CD14-positive monocyte (primary cell): ENCODE measurements around the gene SPATS2L. TPM values are rescaled to one million over a fixed set of nuclear protein-coding genes. Genes with fewer than 3 reads are reported as not detected.

Experiments
- DNase-seq, 3 donors: peaks; one replicate each; pipeline ENCODE4 v3.0.0-alpha.2; 2011 to 2022
- H2AFZ ChIP-seq: 2 replicates; pipeline ENCODE4 v1.6.0; 2012; ENCODE audit warnings: mild to moderate bottlenecking, low read depth, low read length, inconsistent platforms; ENCODE audit not compliant: insufficient read depth, poor library complexity, severe bottlenecking
- H3K27ac ChIP-seq, 2 donors: 1 replicate in 1 of 2; 2 replicates in 1 of 2; pipeline ENCODE4 v1.5.1; 2012 to 2013; ENCODE audit warnings: low read length in 2 of 2, control low read depth in 1 of 2, inconsistent platforms in 1 of 2, low read depth in 1 of 2, mild to moderate bottlenecking in 1 of 2
- H3K27me3 ChIP-seq, 2 donors: one replicate each; pipeline versions ENCODE4 v1.6.0 to v1.6.1; 2011 to 2013; ENCODE audit warnings: low read length in 2 of 2; ENCODE audit not compliant: control insufficient read depth in 2 of 2, insufficient read depth in 2 of 2
- H3K36me3 ChIP-seq, 2 donors: replicated peaks in 1 of 2; 1 replicate in 1 of 2; 2 replicates in 1 of 2; pipeline versions ENCODE4 v1.5.1 to v1.6.1; 2012 to 2013; ENCODE audit warnings: low read length in 2 of 2, control low read depth in 1 of 2, inconsistent platforms in 1 of 2, mild to moderate bottlenecking in 1 of 2; ENCODE audit not compliant: insufficient read depth in 2 of 2, control insufficient read depth in 1 of 2
- H3K4me1 ChIP-seq, 2 donors: 1 replicate in 1 of 2; 2 replicates in 1 of 2; pipeline versions ENCODE4 v1.5.1 to v1.6.1; 2012 to 2013; ENCODE audit warnings: low read length in 2 of 2, control low read depth in 1 of 2, inconsistent platforms in 1 of 2, mild to moderate bottlenecking in 1 of 2, moderate library complexity in 1 of 2; ENCODE audit not compliant: insufficient read depth in 2 of 2, control insufficient read depth in 1 of 2
- H3K4me2 ChIP-seq: replicated peaks from 2 replicates; pipeline ENCODE3; 2012; ENCODE audit warnings: low read length, moderate library complexity, mild to moderate bottlenecking; ENCODE audit not compliant: poor library complexity, severe bottlenecking; ENCODE audit errors: extremely low read depth
- H3K4me3 ChIP-seq, 3 experiments: fragments of 200-600 bp in 1 of 3; sonication (generic) in 1 of 3; replicated peaks in 1 of 3; 1 replicate in 2 of 3; 2 replicates in 1 of 3; pipeline ENCODE4 v1.5.1; 2011 to 2013; ENCODE audit warnings: low read length in 3 of 3, mild to moderate bottlenecking in 3 of 3, control low read depth in 2 of 3, low read depth in 2 of 3, inconsistent platforms in 1 of 3, moderate library complexity in 1 of 3
- H3K79me2 ChIP-seq: 2 replicates; pipeline ENCODE4 v1.6.0; 2012; ENCODE audit warnings: mild to moderate bottlenecking, control low read depth, inconsistent platforms, low read length, moderate library complexity; ENCODE audit not compliant: insufficient read depth
- H3K9ac ChIP-seq: 2 replicates; pipeline ENCODE4 v1.6.0; 2017; ENCODE audit warnings: low read length, mild to moderate bottlenecking; ENCODE audit not compliant: insufficient read depth, poor library complexity, severe bottlenecking
- H3K9me3 ChIP-seq, 2 donors: replicated peaks in 1 of 2; 1 replicate in 1 of 2; 2 replicates in 1 of 2; pipeline versions ENCODE4 v1.5.1 to v1.6.1; 2012 to 2013; ENCODE audit warnings: low read length in 2 of 2, control low read depth in 1 of 2; ENCODE audit not compliant: control insufficient read depth in 1 of 2, insufficient read depth in 1 of 2
- H4K20me1 ChIP-seq: 2 replicates; pipeline ENCODE4 v1.6.0; 2012; ENCODE audit warnings: mild to moderate bottlenecking, low read length, control low read depth, moderate library complexity; ENCODE audit not compliant: insufficient read depth
- H3K27ac Mint-ChIP-seq, 7 donors: one replicate each; pipeline ENCODE4 v1.8.0; 2020; ENCODE audit warnings: mild to moderate bottlenecking in 7 of 7, mixed read lengths in 7 of 7, moderate library complexity in 6 of 7, inconsistent platforms in 2 of 7
- H3K27me3 Mint-ChIP-seq, 3 donors: one replicate each; pipeline ENCODE4 v1.8.0; 2021 to 2022; ENCODE audit warnings: low read depth in 3 of 3, mild to moderate bottlenecking in 3 of 3, mixed read lengths in 3 of 3, moderate library complexity in 3 of 3, inconsistent platforms in 1 of 3
- H3K36me3 Mint-ChIP-seq, 2 donors: one replicate each; pipeline ENCODE4 v1.8.0; 2020; ENCODE audit warnings: mixed read lengths in 2 of 2, inconsistent platforms in 1 of 2, mild to moderate bottlenecking in 1 of 2
- H3K4me1 Mint-ChIP-seq: one replicate; pipeline ENCODE4 v1.8.0; 2020; ENCODE audit warnings: mild to moderate bottlenecking, mixed read lengths
- H3K4me3 Mint-ChIP-seq, 2 donors: one replicate each; pipeline ENCODE4 v1.8.0; 2020; ENCODE audit warnings: mild to moderate bottlenecking in 2 of 2, mixed read lengths in 2 of 2, moderate library complexity in 1 of 2
- H3K9me3 Mint-ChIP-seq, 7 donors: one replicate each; pipeline ENCODE4 v1.8.0; 2020 to 2022; ENCODE audit warnings: mixed read lengths in 7 of 7, mild to moderate bottlenecking in 6 of 7, moderate library complexity in 6 of 7, inconsistent platforms in 2 of 7
- CTCF ChIP-seq: fragments of 200-600 bp; IDR thresholded peaks from one replicate; pipeline ENCODE4 v1.8.0; 2022; ENCODE audit warnings: antibody characterized with exemption, mild to moderate bottlenecking
- WGBS: methylation state at CpG from one replicate; pipeline ENCODE4 v1.1.5; 2013; ENCODE audit warnings: missing lambda C conversion rate; ENCODE audit not compliant: insufficient coverage; 5-methylcytosine and 5-hydroxymethylcytosine counted together
- intact Hi-C, 2 donors: fragments of 100-400 bp; cut with micrococcal nuclease; formaldehyde crosslinking; loops; one replicate each; pipeline versions ENCODE4 v1.15.0 to v1.15.1; 2023
- polyA plus RNA-seq, 3 donors: library from polyadenylated mRNA; depleted of rRNA in 1 of 3; unstranded in 2 of 3; stranded (reverse) in 1 of 3; fragments of 300-500 nt in 2 of 3; fragments of >200 nt in 1 of 3; fragmentation: Illumina TruSeq in 2 of 3; gene quantifications; 1 replicate in 2 of 3; 2 replicates in 1 of 3; pipeline ENCODE4 v1.2.3, GENCODE V29; 2012 to 2021

Gene SPATS2L
- polyA plus RNA-seq, 3 donors, result 2.7 to 5.2 (median 3.2) TPM

GRCh38 chr2:200509235-200509611, 202.7 kb downstream of the SPATS2L start:
- H3K79me2 ChIP-seq, result peaks cover 13% of the 10 kb centered on the region
- H3K4me1 Mint-ChIP-seq, result peaks cover 16% of the 10 kb centered on the region
- peak overlapping the region; percentile 78 to 94 (median 88) for H3K27ac Mint-ChIP-seq
- peaks cover 6 to 10% of the 10 kb centered on the region in 2 donors for H3K36me3 Mint-ChIP-seq
- H3K4me2 ChIP-seq, result peak overlapping the region; percentile 79
- WGBS, result 25% methylated on average over 8 of the region's 8 CpGs
- H3K9ac ChIP-seq, result peak overlapping the region; percentile 94
- H3K9me3 Mint-ChIP-seq, result no peaks in the 10 kb centered on the region
- peak in 1 of 3 donors; percentile 6 for DNase-seq
- peaks cover 13 to 17% of the 10 kb centered on the region in 2 donors for H3K4me1 ChIP-seq
- intact Hi-C loops, result no loop called here
- H3K4me3 Mint-ChIP-seq, result peak overlapping the region; percentile 89 to 99
- H3K27me3 ChIP-seq, result peaks cover 0 to 6% of the 10 kb centered on the region in 2 donors
- peak overlapping the region; percentile 15 to 82 for H3K27ac ChIP-seq
- H3K4me3 ChIP-seq, result peak overlapping the region; percentile 70 to 84 (median 84)
- H3K27me3 Mint-ChIP-seq, result no peaks in the 10 kb centered on the region
- TF ChIP-seq CTCF, result no peak
- peaks cover 12 to 21% of the 10 kb centered on the region in 2 donors for H3K36me3 ChIP-seq
- H4K20me1 ChIP-seq, result no peaks in the 10 kb centered on the region
- H2AFZ ChIP-seq, result peak overlapping the region; percentile 98
- no peaks in the 10 kb centered on the region for H3K9me3 ChIP-seq

DNA sequence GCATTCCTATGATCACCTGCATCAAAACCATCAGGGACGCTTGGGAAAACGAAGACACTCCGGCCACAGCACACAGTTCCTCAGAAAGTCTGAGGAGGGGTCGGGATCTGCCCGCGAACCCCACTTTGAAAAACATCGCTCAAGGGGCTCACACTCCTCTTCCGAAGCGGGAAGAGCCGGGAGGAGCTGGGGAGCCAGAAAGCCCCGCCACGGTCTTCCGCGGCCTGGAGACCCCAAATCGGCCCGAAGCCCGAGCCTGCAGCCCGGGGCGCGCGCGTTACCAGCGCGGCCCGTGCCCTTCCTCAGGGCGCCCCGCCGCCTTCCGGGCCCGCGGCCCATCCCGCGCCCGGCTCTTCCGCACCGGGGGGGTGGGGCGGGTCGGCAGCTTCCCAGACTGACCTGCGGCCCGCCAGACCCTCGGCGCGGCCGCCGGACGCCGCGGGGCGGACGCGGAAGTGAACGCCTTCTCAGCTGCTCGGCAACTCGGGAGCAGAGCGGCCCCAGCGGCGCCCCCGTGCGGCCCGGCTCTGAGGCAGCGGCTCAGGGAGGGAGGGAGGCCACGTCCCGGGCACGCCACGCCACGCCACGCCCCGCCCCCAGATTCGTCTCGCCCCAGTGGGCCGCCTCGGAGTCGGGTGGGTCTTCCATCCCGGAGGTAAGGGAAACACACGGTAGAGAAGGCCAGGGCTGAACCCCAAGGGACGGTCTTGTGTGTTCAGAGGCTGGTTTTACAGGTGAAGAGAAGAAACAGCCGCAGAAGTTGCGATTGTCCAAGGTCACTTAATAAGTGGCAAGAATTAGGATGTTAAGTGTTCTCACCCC, 203.3 kb downstream of the SPATS2L start, which contains the start of gene KCTD18:
Gene KCTD18 (minus strand): TSS at position 457 of the 822 bp plus-strand sequence. CDS start 3,052 bp downstream, outside the sequence.
- TF ChIP-seq CTCF, result peak; percentile 86
- peak within 1 kb of the TSS; percentile 89 to 99 for H3K4me3 Mint-ChIP-seq

More for the DNA sequence above, 203.3 kb downstream of the SPATS2L start, which contains the start of gene KCTD18:
- intact Hi-C loops, result no loop called here
- Histone ChIP-seq H4K20me1 (no peaks in the 10 kb centered on the region), H3K9ac (peak within 1 kb of the TSS; percentile 94), H3K27me3 (peaks cover 0 to 6% of the 10 kb centered on the region in 2 donors), H3K4me1 (peaks cover 13 to 17% of the 10 kb centered on the region in 2 donors), H2AFZ (peak within 1 kb of the TSS; percentile 98), H3K79me2 (peaks cover 13% of the 10 kb centered on the region), H3K4me2 (peak within 1 kb of the TSS; percentile 79), H3K4me3 (peak within 1 kb of the TSS; percentile 70 to 84 (median 84)), H3K27ac (peak within 1 kb of the TSS; percentile 15 to 82), H3K9me3 (no peaks in the 10 kb centered on the region), H3K36me3 (peaks cover 12 to 15% of the 10 kb centered on the region in 2 donors)
- peaks cover 16% of the 10 kb centered on the region for H3K4me1 Mint-ChIP-seq
- WGBS, result under 1% methylated on average over 73 of the region's 78 CpGs
- H3K27me3 Mint-ChIP-seq, result no peaks in the 10 kb centered on the region
- H3K9me3 Mint-ChIP-seq, result no peaks in the 10 kb centered on the region
- H3K36me3 Mint-ChIP-seq, result peaks cover 5% of the 10 kb centered on the region in 2 donors
- peak; percentile 83 to 85 (median 83) for DNase-seq
- H3K27ac Mint-ChIP-seq, result peak within 1 kb of the TSS; percentile 78 to 94 (median 88)
